ENCODE measurements around the gene PIK3R5. TPM values are rescaled to one million over a fixed set of nuclear protein-coding genes. Genes with fewer than 3 reads are reported as not detected.

The PIK3R5 gene
- total RNA-seq, 4 donors from 2014 or later, result 1.6 to 12.0 (median 8.4) TPM

GRCh38 chr17:8861495-8862181, 103.9 kb downstream of the PIK3R5 start:
- TF ChIP-seq, protein P1, sequence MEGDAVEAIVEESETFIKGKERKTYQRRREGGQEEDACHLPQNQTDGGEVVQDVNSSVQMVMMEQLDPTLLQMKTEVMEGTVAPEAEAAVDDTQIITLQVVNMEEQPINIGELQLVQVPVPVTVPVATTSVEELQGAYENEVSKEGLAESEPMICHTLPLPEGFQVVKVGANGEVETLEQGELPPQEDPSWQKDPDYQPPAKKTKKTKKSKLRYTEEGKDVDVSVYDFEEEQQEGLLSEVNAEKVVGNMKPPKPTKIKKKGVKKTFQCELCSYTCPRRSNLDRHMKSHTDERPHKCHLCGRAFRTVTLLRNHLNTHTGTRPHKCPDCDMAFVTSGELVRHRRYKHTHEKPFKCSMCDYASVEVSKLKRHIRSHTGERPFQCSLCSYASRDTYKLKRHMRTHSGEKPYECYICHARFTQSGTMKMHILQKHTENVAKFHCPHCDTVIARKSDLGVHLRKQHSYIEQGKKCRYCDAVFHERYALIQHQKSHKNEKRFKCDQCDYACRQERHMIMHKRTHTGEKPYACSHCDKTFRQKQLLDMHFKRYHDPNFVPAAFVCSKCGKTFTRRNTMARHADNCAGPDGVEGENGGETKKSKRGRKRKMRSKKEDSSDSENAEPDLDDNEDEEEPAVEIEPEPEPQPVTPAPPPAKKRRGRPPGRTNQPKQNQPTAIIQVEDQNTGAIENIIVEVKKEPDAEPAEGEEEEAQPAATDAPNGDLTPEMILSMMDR (IDR thresholded peaks at IDR 0.05), result no peak
- TF ChIP-seq POLR2A (IDR thresholded peaks at IDR 0.05), result no peak
- Histone ChIP-seq H3K4me3 (no peak overlapping the region), H3K4me1 (no peaks in the 10 kb centered on the region), H3K36me3 (no peaks in the 10 kb centered on the region), H3K27me3 (no peaks in the 10 kb centered on the region), H3K27ac (no peak overlapping the region), H3K9me3 (no peaks in the 10 kb centered on the region)
- intact Hi-C loops (cut with DNase I; ENCODE audit: low total_unique reads), result no loop called here
- DNase-seq, result no peak

DNA sequence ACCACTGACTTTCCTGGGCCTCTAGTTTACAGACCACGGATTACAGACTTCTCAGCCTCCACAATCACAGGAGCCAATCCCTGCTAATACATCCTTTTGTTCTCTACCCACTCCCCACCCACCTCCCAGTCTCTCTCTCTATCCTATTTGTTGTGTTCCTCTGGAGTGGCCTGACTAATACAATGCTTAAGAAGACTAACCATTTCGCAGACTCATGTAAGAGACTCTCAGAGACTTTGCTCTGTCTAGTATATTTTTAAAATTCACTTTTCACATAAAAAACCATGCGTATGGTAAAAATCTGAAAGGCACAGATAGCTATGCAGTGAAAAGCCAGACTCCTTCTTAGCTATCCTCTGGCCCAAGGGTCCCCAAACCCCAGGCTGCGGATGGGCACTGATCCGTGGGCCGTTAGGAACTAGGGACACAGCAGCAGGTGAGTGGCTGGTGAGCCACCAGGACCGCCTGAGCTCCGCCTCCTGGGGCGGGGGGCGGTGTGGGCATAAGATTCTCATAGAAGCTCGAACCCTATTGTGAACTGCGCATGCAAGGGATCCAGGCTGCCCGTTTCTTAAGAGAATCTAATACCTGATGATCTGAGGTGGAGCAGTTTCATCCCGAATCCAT, 105.6 kb downstream of the PIK3R5 start:
- no peak for DNase-seq
- Histone ChIP-seq H3K27me3 (no peaks in the 10 kb centered on the region), H3K9me3 (no peaks in the 10 kb centered on the region), H3K36me3 (no peaks in the 10 kb centered on the region), H3K4me3 (no peak overlapping the region), H3K4me1 (no peaks in the 10 kb centered on the region), H3K27ac (no peak overlapping the region)
- no peak for TF ChIP-seq POLR2A (IDR thresholded peaks at IDR 0.05)
- TF ChIP-seq, protein P1 (IDR thresholded peaks at IDR 0.05), result no peak
- intact Hi-C loops (cut with DNase I; ENCODE audit: low total_unique reads), result no loop called here

DNA sequence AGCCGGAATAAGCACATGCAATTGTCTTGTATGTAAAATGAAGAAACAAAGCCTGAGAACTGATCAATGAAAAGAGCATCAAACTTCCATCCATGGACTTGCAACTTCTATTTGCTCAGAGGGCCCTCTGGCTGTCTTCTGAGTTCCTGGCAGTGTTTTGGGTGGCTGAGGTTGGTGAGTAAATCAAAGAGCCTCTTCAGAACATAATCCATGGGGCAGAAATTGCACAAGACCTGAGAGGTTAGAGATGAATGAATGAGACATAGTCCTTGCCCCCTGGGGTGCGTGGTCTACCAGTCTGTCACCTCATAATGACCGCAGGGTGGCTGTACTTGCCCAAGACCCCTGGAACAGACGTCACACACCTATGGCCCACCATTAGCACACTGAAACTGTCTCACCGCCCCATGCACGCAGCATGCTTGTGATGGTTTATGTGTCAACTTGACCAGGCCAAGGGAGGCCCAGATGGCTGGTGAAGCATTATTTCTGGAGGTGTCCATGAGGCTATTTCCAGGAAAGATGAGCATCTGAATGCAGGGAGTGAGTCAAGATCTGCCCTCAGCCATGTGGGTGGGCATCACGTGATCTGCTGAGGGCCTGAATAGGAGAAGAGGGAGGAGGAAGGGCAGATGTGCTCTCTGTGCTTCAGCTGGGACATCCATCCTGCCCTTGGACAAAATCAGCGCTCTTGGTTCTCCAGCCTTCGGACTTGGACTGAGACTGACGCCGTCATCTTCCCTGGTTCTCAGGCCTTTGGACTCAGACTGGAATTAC, 106.3 kb downstream of the PIK3R5 start:
- H3K27me3 ChIP-seq, result no peaks in the 10 kb centered on the region
- no peak for DNase-seq
- H3K27ac ChIP-seq, result no peak overlapping the region

GRCh38 chr17:8857919-8858318, 107.6 kb downstream of the PIK3R5 start:
- Histone ChIP-seq H3K27ac (no peak overlapping the region), H3K4me1 (no peaks in the 10 kb centered on the region), H3K36me3 (no peaks in the 10 kb centered on the region), H3K9me3 (no peaks in the 10 kb centered on the region), H3K4me3 (no peak overlapping the region), H3K27me3 (no peaks in the 10 kb centered on the region)
- TF ChIP-seq, protein P1 (IDR thresholded peaks at IDR 0.05), result no peak
- no peak for TF ChIP-seq POLR2A (IDR thresholded peaks at IDR 0.05)
- DNase-seq, result no peak
- intact Hi-C loops (cut with DNase I; ENCODE audit: low total_unique reads), result no loop called here

More for the DNA sequence above, 106.3 kb downstream of the PIK3R5 start:
- Histone ChIP-seq H3K4me1 (no peaks in the 10 kb centered on the region), H3K36me3 (no peaks in the 10 kb centered on the region), H3K9me3 (no peaks in the 10 kb centered on the region), H3K4me3 (no peak overlapping the region)
- TF ChIP-seq, protein P1 (IDR thresholded peaks at IDR 0.05), result no peak
- no peak for TF ChIP-seq POLR2A (IDR thresholded peaks at IDR 0.05)
- intact Hi-C loops (cut with DNase I; ENCODE audit: low total_unique reads), result no loop called here
